IMR-90 (cell line): ENCODE results near the gene HIVEP1.

Experiments
- BHLHE40 ChIP-seq: fragments of 150-350 bp; IDR thresholded peaks from 2 replicates; pipeline ENCODE4 v1.6.1; 2016; ENCODE audit warnings: mild to moderate bottlenecking, low read depth, low read length
- CEBPB ChIP-seq: IDR thresholded peaks from 2 replicates; pipeline ENCODE4 v1.6.1; 2012; ENCODE audit warnings: low read depth, low read length, improper control_type of control experiment
- MAFK ChIP-seq: IDR thresholded peaks from 2 replicates; pipeline ENCODE4 v1.6.1; 2012; ENCODE audit warnings: low read depth, low read length, improper control_type of control experiment
- MXI1 ChIP-seq: IDR thresholded peaks from 2 replicates; pipeline ENCODE4 v1.6.1; 2012; ENCODE audit warnings: low read depth, mild to moderate bottlenecking, low read length, moderate library complexity, borderline replicate concordance
- NFE2L2 ChIP-seq: fragments of 150-350 bp; IDR thresholded peaks from 2 replicates; pipeline ENCODE4 v1.6.1; 2016; ENCODE audit warnings: low read depth, mild to moderate bottlenecking, low read length
- POLR2A ChIP-seq: IDR thresholded peaks from 2 replicates; pipeline ENCODE4 v1.6.1; 2012; ENCODE audit warnings: mild to moderate bottlenecking, low read depth, low read length
- RAD21 ChIP-seq: IDR thresholded peaks from 2 replicates; pipeline ENCODE4 v1.6.1; 2012; ENCODE audit warnings: low read length, improper control_type of control experiment
- RCOR1 ChIP-seq: IDR thresholded peaks from 2 replicates; pipeline ENCODE4 v1.6.1; 2012; ENCODE audit warnings: mild to moderate bottlenecking, low read length, improper control_type of control experiment; ENCODE audit not compliant: insufficient replicate concordance
- SMC3 ChIP-seq: fragments of 150-350 bp; IDR thresholded peaks from 2 replicates; pipeline ENCODE4 v1.6.1; 2016; ENCODE audit warnings: low read depth, mild to moderate bottlenecking, antibody characterized with exemption, low read length, moderate library complexity
- USF2 ChIP-seq: fragments of 150-350 bp; IDR thresholded peaks from 2 replicates; pipeline ENCODE4 v1.6.1; 2017; ENCODE audit warnings: mild to moderate bottlenecking, antibody characterized with exemption, low read length, low read depth
- TF ChIP-seq, protein P1 (sequence below): conservative IDR thresholded peaks from 2 replicates; pipeline ENCODE4 v1.5.1; 2012; ENCODE audit warnings: mild to moderate bottlenecking, low read depth, low read length, improper control_type of control experiment
- TF ChIP-seq, protein P2 (sequence below): fragments of 150-350 bp; IDR thresholded peaks from 2 replicates; pipeline ENCODE4 v1.6.1; 2016; ENCODE audit warnings: low read depth, mild to moderate bottlenecking, low read length, moderate library complexity, borderline replicate concordance

DNA sequence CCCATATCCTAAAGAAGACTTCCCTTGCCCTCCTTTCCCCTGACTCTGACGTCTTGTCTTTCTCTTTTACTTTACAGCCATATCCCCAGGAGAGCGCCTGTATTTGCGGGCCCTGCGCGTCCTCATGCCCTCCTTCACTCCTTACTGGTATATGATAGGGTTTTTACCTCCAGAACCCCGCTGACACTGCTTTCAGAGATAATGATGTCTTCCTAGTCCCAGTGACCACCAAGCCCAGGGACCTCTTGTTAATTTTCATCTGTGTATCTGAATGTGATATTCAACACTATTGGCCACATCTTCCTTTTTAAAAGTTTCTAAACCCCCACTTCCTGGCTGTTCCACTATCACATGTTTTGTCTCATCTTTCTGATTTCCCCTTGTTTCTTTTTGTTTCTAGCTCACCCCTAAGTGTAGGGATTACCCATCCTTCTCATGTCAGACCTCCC lies 102.0 kb downstream of the HIVEP1 start:
- TF ChIP-seq, protein P1, sequence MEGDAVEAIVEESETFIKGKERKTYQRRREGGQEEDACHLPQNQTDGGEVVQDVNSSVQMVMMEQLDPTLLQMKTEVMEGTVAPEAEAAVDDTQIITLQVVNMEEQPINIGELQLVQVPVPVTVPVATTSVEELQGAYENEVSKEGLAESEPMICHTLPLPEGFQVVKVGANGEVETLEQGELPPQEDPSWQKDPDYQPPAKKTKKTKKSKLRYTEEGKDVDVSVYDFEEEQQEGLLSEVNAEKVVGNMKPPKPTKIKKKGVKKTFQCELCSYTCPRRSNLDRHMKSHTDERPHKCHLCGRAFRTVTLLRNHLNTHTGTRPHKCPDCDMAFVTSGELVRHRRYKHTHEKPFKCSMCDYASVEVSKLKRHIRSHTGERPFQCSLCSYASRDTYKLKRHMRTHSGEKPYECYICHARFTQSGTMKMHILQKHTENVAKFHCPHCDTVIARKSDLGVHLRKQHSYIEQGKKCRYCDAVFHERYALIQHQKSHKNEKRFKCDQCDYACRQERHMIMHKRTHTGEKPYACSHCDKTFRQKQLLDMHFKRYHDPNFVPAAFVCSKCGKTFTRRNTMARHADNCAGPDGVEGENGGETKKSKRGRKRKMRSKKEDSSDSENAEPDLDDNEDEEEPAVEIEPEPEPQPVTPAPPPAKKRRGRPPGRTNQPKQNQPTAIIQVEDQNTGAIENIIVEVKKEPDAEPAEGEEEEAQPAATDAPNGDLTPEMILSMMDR = no peak
- TF ChIP-seq SMC3 (no peak), RAD21 (no peak), POLR2A (no peak), RCOR1 (no peak), USF2 (no peak), MXI1 (no peak), MAFK (no peak), CEBPB (no peak), BHLHE40 (no peak), NFE2L2 (no peak)
- TF ChIP-seq, protein P2, sequence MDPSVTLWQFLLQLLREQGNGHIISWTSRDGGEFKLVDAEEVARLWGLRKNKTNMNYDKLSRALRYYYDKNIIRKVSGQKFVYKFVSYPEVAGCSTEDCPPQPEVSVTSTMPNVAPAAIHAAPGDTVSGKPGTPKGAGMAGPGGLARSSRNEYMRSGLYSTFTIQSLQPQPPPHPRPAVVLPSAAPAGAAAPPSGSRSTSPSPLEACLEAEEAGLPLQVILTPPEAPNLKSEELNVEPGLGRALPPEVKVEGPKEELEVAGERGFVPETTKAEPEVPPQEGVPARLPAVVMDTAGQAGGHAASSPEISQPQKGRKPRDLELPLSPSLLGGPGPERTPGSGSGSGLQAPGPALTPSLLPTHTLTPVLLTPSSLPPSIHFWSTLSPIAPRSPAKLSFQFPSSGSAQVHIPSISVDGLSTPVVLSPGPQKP = no peak
